Bronchial epithelial cell (primary cell): ENCODE measurements around the gene TP53I13. TPM values are rescaled to one million over a fixed set of nuclear protein-coding genes. Genes with fewer than 3 reads are reported as not detected.

Experiments
- DNase-seq: peaks from one replicate; pipeline ENCODE4 v3.0.0-alpha.2; 2010; ENCODE audit warnings: low read depth
- FAIRE-seq: peaks from 2 replicates; lab custom pipeline; 2011; peaks lifted over from hg19 to GRCh38; lab: Jason Lieb, UNC
- H3K27me3 ChIP-seq: 2 replicates; pipeline ENCODE4 v1.5.1; 2011; ENCODE audit warnings: low read length; ENCODE audit not compliant: control insufficient read depth, insufficient read depth
- H3K36me3 ChIP-seq: 2 replicates; pipeline ENCODE4 v1.5.1; 2011; ENCODE audit warnings: low read length; ENCODE audit not compliant: control insufficient read depth, insufficient read depth
- H3K4me3 ChIP-seq: 2 replicates; pipeline ENCODE4 v1.5.1; 2011; ENCODE audit warnings: mild to moderate bottlenecking, low read depth, low read length, control low read depth
- CTCF ChIP-seq: IDR thresholded peaks from 2 replicates; pipeline ENCODE4 v1.5.1; 2011; ENCODE audit warnings: mild to moderate bottlenecking, moderate library complexity, low read length, control low read depth, inconsistent platforms; ENCODE audit not compliant: insufficient read depth, severe bottlenecking
- total RNA-seq: library from RNA; depleted of rRNA; stranded (reverse); fragments of >200 nt; gene quantifications from 2 replicates; pipeline ENCODE4 v1.2.1, GENCODE V29; 2014

TP53I13 gene
- total RNA-seq, 1 donor from 2014 or later: 25.3 TPM

DNA sequence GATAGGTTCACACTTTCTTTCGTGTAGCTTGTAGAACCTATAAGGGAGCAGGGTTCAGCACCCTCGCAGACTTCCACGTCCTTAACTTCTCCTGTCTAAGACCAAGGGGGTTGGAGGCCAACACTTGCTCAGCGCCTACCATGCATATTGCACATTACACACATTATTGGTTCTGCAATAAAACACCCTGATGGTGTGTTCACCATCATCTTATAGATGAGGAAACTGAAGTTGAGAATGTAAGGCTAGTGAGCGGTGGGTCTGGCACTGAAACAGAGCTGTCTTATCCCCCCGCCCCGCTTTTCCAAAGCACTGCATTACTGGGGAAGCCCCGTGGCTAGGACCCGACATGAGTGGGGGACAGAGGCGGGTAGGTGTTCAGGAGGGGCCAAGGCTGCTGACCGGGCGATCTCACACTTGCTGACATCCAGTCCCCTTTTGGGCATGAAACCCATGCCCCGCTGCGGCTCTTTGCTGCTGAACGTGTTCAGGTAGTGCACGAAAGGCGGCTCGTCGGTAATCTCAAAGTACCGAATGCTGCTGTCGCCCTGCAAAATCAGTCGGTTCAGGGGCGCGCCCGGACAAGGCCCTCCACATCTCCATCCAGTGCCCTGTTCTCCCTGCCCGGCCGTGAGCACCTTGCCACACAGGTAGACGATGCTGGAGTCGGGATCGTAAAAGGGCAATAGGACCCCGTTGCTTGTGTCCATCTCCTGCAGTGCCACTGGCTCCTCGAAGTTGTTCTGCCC, 48.0 kb downstream of the TP53I13 start:
- Histone ChIP-seq H3K36me3 (no peaks in the 10 kb centered on the region), H3K4me3 (peak overlapping the region; percentile 3), H3K27me3 (no peaks in the 10 kb centered on the region)
- TF ChIP-seq CTCF: no peak
- DNase-seq (no peak), FAIRE-seq (no peak)

GRCh38 chr17:29617125-29617480, 48.6 kb downstream of the TP53I13 start:
- peak; percentile 89 for TF ChIP-seq CTCF
- FAIRE-seq (no peak), DNase-seq (peak; percentile 74)
- Histone ChIP-seq H3K4me3 (peak overlapping the region; percentile 37), H3K27me3 (no peaks in the 10 kb centered on the region), H3K36me3 (no peaks in the 10 kb centered on the region)

- Histone ChIP-seq H3K4me3 (peak overlapping the region; percentile 37), H3K27me3 (no peaks in the 10 kb centered on the region), H3K36me3 (no peaks in the 10 kb centered on the region)
- DNase-seq (peak; percentile 65), FAIRE-seq (no peak)
- peak; percentile 97 for TF ChIP-seq CTCF
Measured at GRCh38 chr17:29617481-29618271, 49.2 kb downstream of the TP53I13 start.

DNA sequence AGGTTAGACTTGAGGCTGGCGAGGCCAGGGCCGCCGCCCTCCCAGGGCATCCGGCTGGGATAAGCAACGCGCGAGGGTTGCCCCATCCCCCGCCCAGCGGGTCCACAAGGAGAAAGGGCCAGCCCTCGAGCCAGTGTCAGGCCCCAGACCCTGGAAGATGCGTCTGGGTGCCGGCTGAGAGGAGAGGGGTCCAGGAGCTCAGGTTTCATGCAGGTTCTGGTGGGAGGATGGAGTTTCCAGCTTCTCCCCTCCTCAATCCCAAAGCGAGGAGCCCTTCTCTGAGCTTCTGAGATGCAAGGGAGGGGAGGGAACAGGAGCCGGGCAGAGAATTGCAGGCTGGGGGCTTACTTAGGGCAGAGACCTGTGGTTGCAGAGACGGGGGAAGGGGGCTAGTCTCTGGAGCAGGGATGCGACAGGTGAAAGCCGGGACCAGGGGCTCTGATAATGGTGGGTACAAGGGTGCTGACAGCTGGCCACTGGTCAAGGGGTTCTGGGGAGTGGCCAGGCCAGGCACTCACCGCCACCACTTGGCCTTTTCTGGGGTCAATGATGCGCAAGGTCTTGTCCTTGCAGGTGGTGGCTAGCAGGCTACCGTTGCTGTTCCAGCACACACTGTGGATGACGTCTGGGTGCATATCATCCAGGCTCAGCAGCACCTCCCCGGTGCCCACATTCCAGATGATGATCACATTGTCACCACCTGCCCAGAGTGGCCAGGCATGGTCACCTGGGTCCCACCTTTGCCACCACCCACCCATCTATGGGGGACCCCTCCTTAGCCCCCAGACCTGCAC, 50.0 kb downstream of the TP53I13 start:
- no peak for TF ChIP-seq CTCF
- Histone ChIP-seq H3K27me3 (no peaks in the 10 kb centered on the region), H3K36me3 (no peaks in the 10 kb centered on the region), H3K4me3 (no peak overlapping the region)
- DNase-seq: no peak
- no peak for FAIRE-seq

DNA sequence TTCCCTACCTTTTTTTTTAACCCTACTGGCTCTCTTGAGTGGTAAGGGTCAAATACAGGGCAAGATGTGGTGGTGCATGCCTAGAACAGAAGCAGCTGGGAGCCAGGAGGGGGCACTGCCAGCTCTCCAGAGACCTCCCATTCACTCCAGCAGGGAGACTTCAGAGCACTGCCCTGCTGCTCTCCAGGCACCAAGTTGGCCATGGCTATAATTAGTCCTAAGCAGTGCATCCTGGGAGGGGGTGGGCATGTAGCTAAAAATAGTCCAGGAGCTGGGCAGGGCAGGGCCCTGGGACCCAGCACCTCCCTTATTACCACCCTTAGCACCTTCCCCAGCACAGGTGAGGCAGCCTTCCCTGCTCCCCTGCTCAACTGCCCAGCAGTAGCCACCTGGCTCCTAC, 50.8 kb downstream of the TP53I13 start:
- no peak for FAIRE-seq

More for the DNA sequence above, 50.8 kb downstream of the TP53I13 start:
- peak; percentile 33 for DNase-seq
- Histone ChIP-seq H3K36me3 (no peaks in the 10 kb centered on the region), H3K27me3 (no peaks in the 10 kb centered on the region), H3K4me3 (no peak overlapping the region)
- peak; percentile 38 for TF ChIP-seq CTCF
